Measurements from ENCODE around the gene DNM1.

The DNM1 gene

DNA sequence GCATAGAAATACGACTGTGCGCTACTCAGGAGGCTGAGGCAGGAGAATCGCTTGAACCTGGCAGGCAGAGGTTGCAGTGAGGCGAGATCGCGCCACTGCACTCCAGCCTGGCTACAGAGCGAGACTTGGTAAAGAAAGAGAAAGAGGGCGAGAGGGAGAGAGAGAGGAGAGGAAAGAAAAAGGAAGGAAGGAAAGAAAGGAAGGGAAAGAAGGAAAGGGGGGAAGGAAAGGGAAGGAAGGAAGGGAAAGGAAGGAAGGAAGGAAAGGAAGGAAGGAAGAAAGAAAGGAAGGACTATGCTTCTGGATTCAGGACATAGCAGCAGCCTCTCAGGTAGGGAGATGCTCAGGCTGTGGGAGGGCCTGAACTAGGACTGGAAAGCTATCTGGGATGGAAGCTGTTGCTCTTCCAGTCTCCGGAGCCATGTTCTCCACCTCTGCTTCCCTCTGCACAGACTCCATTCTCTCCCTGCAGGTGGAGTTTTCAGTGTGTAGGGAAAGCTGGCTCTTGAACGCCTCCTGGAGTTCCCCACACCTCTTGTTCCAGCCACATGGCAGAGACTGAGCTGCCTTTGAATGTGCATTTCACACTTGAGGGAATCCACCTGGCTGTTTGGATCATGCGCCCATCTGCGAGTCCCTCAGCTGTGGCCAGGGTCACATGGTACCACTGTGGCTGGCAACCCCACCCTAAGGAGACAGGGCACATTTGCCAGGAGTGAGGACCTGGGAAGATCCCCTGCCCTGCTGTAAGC is 82.0 kb downstream of the DNM1 start:
- Histone ChIP-seq H3K27me3 (ENCODE audit: insufficient read depth, poor library complexity, severe bottlenecking) (no peaks in the 10 kb centered on the region), H3K27ac (replicated peaks) (no peak overlapping the region), H3K4me3 (replicated peaks; ENCODE audit: insufficient read depth, low read length) (no peak overlapping the region)
- DNase-seq (ENCODE audit: low read depth in 1 of 2, low spot score in 1 of 2) = no peak
- TF ChIP-seq SPI1 (IDR thresholded peaks at IDR 0.05; ENCODE audit: borderline replicate concordance, low read depth) = no peak
- no peak for TF ChIP-seq CTCF (IDR thresholded peaks at IDR 0.05; ENCODE audit: insufficient read depth, low read length)
- no peak for TF ChIP-seq REST (IDR thresholded peaks at IDR 0.05; ENCODE audit: insufficient replicate concordance, low read depth)
- no peak for TF ChIP-seq GABPA (IDR thresholded peaks at IDR 0.05; ENCODE audit: low read depth)
- TF ChIP-seq POLR2AphosphoS5 (IDR thresholded peaks at IDR 0.05; ENCODE audit: low read depth) = no peak

DNA sequence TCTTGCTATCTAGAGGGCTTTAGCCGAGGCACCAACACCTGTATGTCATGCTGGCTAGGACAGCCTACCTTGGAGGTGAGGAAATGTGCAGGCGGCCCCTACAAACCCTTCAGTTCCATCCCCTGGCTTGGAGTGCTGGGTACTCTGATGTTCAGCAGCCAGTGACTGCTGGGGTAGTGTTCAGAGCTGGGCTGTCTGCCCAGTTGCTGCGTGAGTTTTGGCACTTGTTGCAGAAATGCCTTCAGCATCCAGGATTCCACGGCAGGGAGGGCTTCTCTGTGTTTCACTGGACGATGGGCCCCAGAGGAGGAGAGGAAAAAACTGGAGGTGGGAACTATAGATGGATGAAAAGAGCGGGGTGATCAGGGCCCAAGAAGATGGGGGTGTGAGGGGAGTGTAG is 83.3 kb downstream of the DNM1 start:
- TF ChIP-seq POLR2AphosphoS5 (IDR thresholded peaks at IDR 0.05; ENCODE audit: low read depth) = no peak
- no peak for TF ChIP-seq GABPA (IDR thresholded peaks at IDR 0.05; ENCODE audit: low read depth)
- no peak for TF ChIP-seq SPI1 (IDR thresholded peaks at IDR 0.05; ENCODE audit: borderline replicate concordance, low read depth)
- TF ChIP-seq REST (IDR thresholded peaks at IDR 0.05; ENCODE audit: insufficient replicate concordance, low read depth) = no peak
- no peak for TF ChIP-seq CTCF (IDR thresholded peaks at IDR 0.05; ENCODE audit: insufficient read depth, low read length)
- Histone ChIP-seq H3K27me3 (ENCODE audit: insufficient read depth, poor library complexity, severe bottlenecking) (no peaks in the 10 kb centered on the region), H3K4me3 (replicated peaks; ENCODE audit: insufficient read depth, low read length) (no peak overlapping the region), H3K27ac (replicated peaks) (no peak overlapping the region)
- no peak for DNase-seq (ENCODE audit: low read depth in 1 of 2, low spot score in 1 of 2)

DNA sequence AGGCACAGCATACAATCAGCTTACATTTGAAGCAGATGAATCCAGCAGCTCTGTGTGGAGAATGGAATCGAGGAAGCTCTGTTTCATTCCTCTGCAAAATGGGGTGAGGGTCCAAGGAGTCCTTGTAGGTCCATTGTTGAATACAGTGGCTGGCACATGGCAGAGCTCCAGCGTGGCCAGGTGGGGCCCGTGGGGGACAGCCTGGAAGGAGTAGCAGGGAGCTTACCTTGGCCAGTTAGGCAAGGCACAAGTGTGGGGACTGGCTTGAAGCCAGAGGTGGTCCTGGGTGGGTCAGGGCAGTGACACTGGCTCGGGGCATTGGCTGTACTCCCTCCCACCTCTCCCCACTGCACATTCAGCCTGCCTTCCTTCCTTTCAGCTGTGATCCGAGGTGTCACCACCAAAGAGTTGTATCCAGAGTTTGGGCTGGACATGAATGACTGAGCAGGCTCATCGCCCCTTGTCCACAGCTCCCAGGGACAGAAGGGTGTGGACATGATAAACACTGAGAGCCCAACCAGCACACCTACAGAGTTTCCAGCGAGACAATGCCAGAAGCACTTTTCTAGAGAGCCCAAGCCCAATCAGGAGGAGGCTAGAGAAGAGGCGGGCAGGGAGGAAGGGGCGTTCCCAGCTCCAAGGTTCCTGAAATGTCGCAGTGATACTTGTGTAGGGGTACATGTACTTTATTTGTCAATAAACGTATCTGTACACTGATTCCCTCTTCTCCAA is 85.3 kb downstream of the DNM1 start:
- H3K27ac ChIP-seq (replicated peaks) = no peak overlapping the region
- DNase-seq (ENCODE audit: low read depth in 1 of 2, low spot score in 1 of 2) = no peak
- no peak for TF ChIP-seq POLR2AphosphoS5 (IDR thresholded peaks at IDR 0.05; ENCODE audit: low read depth)
- no peak for TF ChIP-seq GABPA (IDR thresholded peaks at IDR 0.05; ENCODE audit: low read depth)
- TF ChIP-seq REST (IDR thresholded peaks at IDR 0.05; ENCODE audit: insufficient replicate concordance, low read depth) = no peak
- no peak for TF ChIP-seq SPI1 (IDR thresholded peaks at IDR 0.05; ENCODE audit: borderline replicate concordance, low read depth)
- no peak for TF ChIP-seq CTCF (IDR thresholded peaks at IDR 0.05; ENCODE audit: insufficient read depth, low read length)

More for the DNA sequence above, 85.3 kb downstream of the DNM1 start:
- Histone ChIP-seq H3K4me3 (replicated peaks; ENCODE audit: insufficient read depth, low read length) (no peak overlapping the region), H3K27me3 (ENCODE audit: insufficient read depth, poor library complexity, severe bottlenecking) (no peaks in the 10 kb centered on the region)
